HAP-1 (cell line): ENCODE measurements around the gene ACTR3C.
"Not testable (repeated sequence)": the region's sequence is repeated elsewhere in the genome, so short reads cannot be mapped to it uniquely, and the experiment has no call there.

Source experiments
- DNase-seq, 2 experiments: peaks; one replicate each; pipeline ENCODE4 v3.0.0-alpha.2; 2016 to 2020; ENCODE audit warnings: low spot score in 2 of 2
- H3K27me3 ChIP-seq: fragments of 250-450 bp; sonication (Bioruptor Pico); 2 replicates; pipeline ENCODE4 v1.5.1; 2020; ENCODE audit warnings: low read depth, mild to moderate bottlenecking, moderate library complexity
- H3K36me3 ChIP-seq: fragments of 250-450 bp; sonication (Bioruptor Pico); replicated peaks from 2 replicates; pipeline ENCODE4 v1.5.1; 2020; ENCODE audit warnings: mild to moderate bottlenecking
- H3K4me1 ChIP-seq: fragments of 250-450 bp; sonication (Bioruptor Pico); 2 replicates; pipeline ENCODE4 v1.5.1; 2020; ENCODE audit warnings: mild to moderate bottlenecking
- H3K4me3 ChIP-seq: fragments of 250-450 bp; sonication (Bioruptor Pico); 2 replicates; pipeline ENCODE4 v1.5.1; 2020; ENCODE audit warnings: mild to moderate bottlenecking, moderate library complexity
- H3K9me3 ChIP-seq: fragments of 250-450 bp; sonication (Bioruptor Pico); 2 replicates; pipeline ENCODE4 v1.5.1; 2020; ENCODE audit warnings: mild to moderate bottlenecking, moderate library complexity
- in situ Hi-C: fragments of 300-500 bp; cut with MboI; formaldehyde crosslinking; loops from 3 replicates; pipeline ENCODE4 v1.14.3; 2020; ENCODE audit warnings: low sequenced_read_pairs, inconsistent platforms, mixed read lengths

ACTR3C gene

GRCh38 chr7:150285849-150286754 is 37.2 kb downstream of the ACTR3C start:
- peak in 1 of 2 experiments; percentile 14 for DNase-seq
- in situ Hi-C loops, result loop anchor here (25.0 kb wide), 1 partner anchor 126 kb away; a partner anchor contains a TSS
- H3K36me3 ChIP-seq, H3K27me3 ChIP-seq, H3K4me3 ChIP-seq, H3K4me1 ChIP-seq, H3K9me3 ChIP-seq: not testable (repeated sequence)

GRCh38 chr7:150283608-150284007 is 39.7 kb downstream of the ACTR3C start:
- H3K4me1 ChIP-seq, H3K4me3 ChIP-seq, H3K27me3 ChIP-seq, DNase-seq, H3K36me3 ChIP-seq, H3K9me3 ChIP-seq: not testable (repeated sequence)
- in situ Hi-C loops, result loop anchor here (25.0 kb wide), 1 partner anchor 129 kb away; a partner anchor contains a TSS

DNA sequence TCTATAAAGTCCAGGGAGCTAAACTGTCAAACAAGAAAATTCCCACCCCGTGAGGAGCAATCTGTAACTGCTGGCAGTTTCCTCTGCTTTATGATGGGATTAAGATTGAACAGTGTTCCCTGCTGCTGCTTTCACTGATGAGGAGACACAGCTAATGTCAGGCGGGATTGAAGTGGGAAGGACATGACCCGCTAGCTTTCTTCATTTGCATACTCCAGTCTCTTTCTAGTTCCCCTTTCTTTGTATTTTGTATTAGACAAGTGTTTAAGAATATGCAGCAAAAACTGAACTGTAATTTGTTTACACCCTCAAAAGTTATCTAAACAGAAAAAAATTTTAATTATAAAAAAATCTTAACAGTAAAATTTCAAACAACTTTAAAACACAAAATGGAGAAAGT is 40.2 kb downstream of the ACTR3C start:
- not testable (repeated sequence) for DNase-seq, H3K9me3 ChIP-seq, H3K4me1 ChIP-seq, H3K27me3 ChIP-seq, H3K36me3 ChIP-seq, H3K4me3 ChIP-seq
- in situ Hi-C loops, result loop anchor here (25.0 kb wide), 1 partner anchor 129 kb away; a partner anchor contains a TSS

GRCh38 chr7:150281681-150282403 is 41.5 kb downstream of the ACTR3C start:
- not testable (repeated sequence) for H3K27me3 ChIP-seq, H3K4me1 ChIP-seq, H3K36me3 ChIP-seq, H3K9me3 ChIP-seq, H3K4me3 ChIP-seq, DNase-seq
- in situ Hi-C loops, result loop anchor here (25.0 kb wide), 1 partner anchor 130 kb away; a partner anchor contains a TSS

DNA sequence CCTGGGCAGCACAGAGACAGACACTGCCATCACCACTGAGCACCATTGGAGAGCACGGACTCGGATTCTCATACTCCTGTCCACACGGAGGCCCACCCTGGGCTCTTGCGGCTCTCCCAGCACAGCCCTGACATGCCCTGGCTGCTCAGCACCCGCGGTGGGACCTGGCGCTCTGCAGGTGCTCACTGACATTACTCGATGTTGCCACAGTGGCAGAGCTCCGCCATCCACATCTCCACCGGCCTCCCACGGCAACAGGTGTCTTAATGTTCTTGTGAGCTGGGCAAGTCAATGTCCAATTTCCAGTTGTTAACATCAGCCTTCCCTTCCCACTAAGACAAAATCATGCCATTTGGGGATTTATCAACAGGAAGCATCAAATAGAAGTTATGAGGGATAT is 45.0 kb downstream of the ACTR3C start:
- not testable (repeated sequence) for H3K9me3 ChIP-seq, H3K27me3 ChIP-seq, H3K36me3 ChIP-seq, H3K4me1 ChIP-seq, H3K4me3 ChIP-seq, DNase-seq
- in situ Hi-C loops, result loop anchor here (25.0 kb wide), 1 partner anchor 134 kb away; a partner anchor contains a TSS

DNA sequence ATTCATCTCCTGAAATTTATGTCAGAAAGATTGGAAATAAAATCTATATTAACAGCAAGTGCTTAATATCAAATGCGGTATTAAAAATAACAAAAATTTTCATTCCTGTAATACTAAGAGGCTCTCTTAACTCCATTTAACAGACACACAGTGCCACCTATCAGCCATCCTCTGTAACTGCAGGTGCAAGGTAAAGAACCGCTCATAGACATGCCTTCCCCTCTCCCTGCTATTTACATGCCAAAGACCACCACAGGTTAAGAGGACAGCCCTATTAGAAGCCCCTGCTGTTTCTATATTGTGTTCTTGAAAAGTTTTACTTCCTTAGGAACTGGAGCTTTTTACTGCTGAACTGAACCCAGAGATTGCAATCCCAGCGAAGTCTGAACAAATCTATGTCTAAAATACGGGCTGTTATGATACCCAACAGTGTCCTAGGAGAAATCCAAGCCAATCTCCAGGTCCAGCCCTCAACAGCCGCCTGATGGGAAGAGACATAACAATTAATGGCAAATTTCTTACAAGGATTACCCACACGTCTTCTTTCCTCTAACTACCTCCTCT is 47.1 kb downstream of the ACTR3C start:
- H3K4me3 ChIP-seq, H3K27me3 ChIP-seq, H3K9me3 ChIP-seq, H3K36me3 ChIP-seq, H3K4me1 ChIP-seq: not testable (repeated sequence)
- peak; percentile 17 to 32 for DNase-seq
- in situ Hi-C loops, result loop anchor here (25.0 kb wide), 1 partner anchor 136 kb away; a partner anchor contains a TSS

GRCh38 chr7:150271898-150272297 is 51.4 kb downstream of the ACTR3C start:
- H3K27me3 ChIP-seq, H3K4me1 ChIP-seq: not testable (repeated sequence)

GRCh38 chr7:150270101-150270824 is 53.1 kb downstream of the ACTR3C start:
- H3K27me3 ChIP-seq, in situ Hi-C loops, DNase-seq, H3K4me3 ChIP-seq, H3K4me1 ChIP-seq, H3K9me3 ChIP-seq, H3K36me3 ChIP-seq: not testable (repeated sequence)

More at GRCh38 chr7:150271898-150272297, 51.4 kb downstream of the ACTR3C start:
- H3K4me3 ChIP-seq, H3K9me3 ChIP-seq, DNase-seq, H3K36me3 ChIP-seq, in situ Hi-C loops: not testable (repeated sequence)

- H3K9me3 ChIP-seq, H3K27me3 ChIP-seq, H3K4me1 ChIP-seq, DNase-seq, H3K36me3 ChIP-seq, in situ Hi-C loops, H3K4me3 ChIP-seq: not testable (repeated sequence)
These were observed 54.5 kb downstream of the ACTR3C start for GRCh38 chr7:150268798-150269197.

DNA sequence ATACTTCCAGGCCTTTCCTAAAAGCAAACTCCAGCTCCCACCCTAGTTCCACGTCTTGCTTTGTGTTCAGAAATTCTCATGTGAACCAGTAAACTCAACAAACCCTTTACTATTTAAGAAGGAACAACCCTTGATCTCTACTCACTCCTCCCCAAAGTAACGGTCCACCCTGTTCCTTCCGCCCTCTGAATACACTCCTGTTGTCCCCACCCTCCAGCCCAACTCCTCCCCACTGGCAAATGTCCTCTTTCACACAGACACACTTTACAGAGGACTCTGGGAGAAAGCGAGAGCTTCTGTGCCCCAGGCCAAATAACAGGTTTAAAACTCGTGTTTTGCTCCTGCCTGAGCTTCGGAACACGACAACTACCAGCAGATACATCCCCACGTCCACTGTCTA is 55.1 kb downstream of the ACTR3C start:
- H3K4me1 ChIP-seq, in situ Hi-C loops, DNase-seq, H3K27me3 ChIP-seq, H3K9me3 ChIP-seq, H3K4me3 ChIP-seq, H3K36me3 ChIP-seq: not testable (repeated sequence)

DNA sequence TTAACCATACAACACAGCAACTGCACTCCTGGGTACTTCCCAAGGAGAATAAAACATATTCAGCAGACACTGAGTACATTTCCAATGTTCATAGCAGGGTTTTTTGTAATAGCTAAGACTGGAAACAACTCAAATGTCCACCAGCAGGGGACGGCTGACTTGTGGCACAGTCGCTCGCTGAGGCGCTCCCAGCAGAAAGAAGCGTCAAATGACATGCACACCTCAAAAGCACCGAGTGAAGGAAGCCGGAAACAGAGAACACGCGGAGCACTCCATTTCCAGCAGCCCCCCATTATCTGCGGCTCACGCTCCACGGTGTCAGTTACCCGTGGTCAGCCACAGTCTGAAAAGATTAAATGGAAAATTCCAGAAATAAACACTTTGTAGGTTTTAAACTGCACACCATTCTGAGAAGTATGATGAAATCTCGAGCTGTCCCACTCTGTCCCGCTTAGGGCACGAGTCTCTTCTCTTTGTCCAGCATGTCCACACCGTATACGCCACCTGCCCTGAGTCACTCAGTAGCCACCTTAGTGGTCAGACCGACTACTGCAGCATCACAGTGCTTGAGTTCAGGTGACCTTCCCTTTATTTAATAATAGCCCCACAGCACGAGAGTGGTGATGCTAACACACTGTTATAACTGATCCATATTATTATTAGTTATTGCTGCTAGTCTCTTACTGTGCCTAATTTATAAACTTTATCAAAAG is 56.2 kb downstream of the ACTR3C start:
- peak in 1 of 2 experiments; percentile 14 for DNase-seq
- in situ Hi-C loops, H3K4me3 ChIP-seq, H3K27me3 ChIP-seq, H3K9me3 ChIP-seq, H3K4me1 ChIP-seq, H3K36me3 ChIP-seq: not testable (repeated sequence)

- H3K4me3 ChIP-seq, DNase-seq, H3K9me3 ChIP-seq, in situ Hi-C loops, H3K4me1 ChIP-seq, H3K27me3 ChIP-seq, H3K36me3 ChIP-seq: not testable (repeated sequence)
These were observed 60.7 kb downstream of the ACTR3C start for GRCh38 chr7:150262656-150263055.

- H3K9me3 ChIP-seq, result not testable (repeated sequence)
These were observed 75.6 kb downstream of the ACTR3C start for GRCh38 chr7:150247745-150248144.

More at GRCh38 chr7:150247745-150248144, 75.6 kb downstream of the ACTR3C start:
- H3K27me3 ChIP-seq, H3K4me3 ChIP-seq, H3K36me3 ChIP-seq, in situ Hi-C loops, DNase-seq, H3K4me1 ChIP-seq: not testable (repeated sequence)
